Stimulated activated CD8-positive, alpha-beta memory T cell treated with anti-CD3 and anti-CD28 coated beads, Interleukin-2, amount 100 ng/mL, for 1 hour (primary cell): ENCODE results near the gene STAG1.
"Not testable (repeated sequence)": the region's sequence is repeated elsewhere in the genome, so short reads cannot be mapped to it uniquely, and the experiment has no call there.

Source experiments
- DNase-seq, 2 donors: peaks; one replicate each; pipeline ENCODE4 v3.0.0-alpha.2; 2020; ENCODE audit warnings: low read depth in 2 of 2

STAG1 gene

DNA sequence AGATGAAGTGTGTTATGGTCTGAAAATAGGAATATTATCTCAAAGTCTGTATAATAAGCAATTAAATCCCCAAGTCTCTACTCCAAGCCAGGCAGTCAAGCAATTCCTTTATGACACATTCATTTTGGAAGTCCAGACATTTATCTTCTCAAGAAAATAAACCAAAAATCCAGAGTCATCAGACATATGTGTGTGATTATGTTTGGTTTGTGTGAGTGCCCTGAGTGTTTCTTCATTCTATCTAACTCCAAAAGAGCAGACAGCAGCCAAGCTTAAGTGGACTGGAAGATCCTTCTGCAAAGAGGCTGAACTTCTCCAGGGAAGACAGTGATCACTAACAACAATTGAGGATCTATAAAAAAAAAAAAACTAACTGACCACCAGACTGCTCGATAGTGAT, 239.8 kb downstream of the STAG1 start:
- DNase-seq = no peak

GRCh38 chr3:136505676-136506075, 246.5 kb downstream of the STAG1 start:
- no peak for DNase-seq

DNA sequence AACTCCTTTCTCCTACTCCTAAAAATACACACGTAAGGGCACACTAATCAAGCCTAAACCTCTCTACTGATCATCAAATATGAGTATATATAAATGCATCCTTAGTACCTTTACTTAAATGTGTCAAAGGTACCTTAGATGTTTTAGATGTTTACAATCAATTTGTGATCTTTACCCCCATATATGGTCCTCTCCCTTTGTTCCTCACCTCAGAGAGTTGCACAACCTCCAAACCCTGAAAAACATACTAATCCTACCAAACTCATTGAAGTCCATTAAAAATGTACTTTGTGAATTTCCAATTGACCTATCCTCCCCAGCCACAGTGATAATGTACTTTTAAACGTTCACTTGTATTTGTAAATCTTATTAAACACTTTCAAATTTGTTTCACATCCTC, 249.1 kb downstream of the STAG1 start:
- no peak for DNase-seq

DNA sequence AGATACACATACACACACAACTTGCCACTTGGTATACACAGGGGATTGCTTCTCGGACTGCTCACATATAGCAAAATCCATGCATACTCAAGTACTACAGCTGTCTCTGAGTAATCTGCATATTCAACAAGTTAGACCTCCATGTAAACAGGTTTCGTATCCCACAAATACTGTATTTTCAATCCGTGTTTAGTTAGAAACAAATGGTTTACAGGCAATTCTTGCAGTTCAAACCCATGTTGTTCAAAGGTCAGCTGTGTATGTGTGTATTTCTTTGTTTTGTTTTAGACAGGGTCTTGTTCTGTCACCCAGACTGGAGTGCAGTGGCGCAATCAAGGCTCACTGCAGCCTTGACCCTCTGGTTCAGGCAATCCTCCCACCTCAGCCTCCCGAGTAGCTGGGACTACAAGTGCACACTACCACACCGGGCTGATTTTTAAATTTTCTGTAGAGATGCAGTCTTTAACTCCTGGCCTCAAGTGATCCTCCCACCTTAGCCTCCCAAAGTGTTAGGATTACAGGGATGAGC, 253.2 kb downstream of the STAG1 start:
- no peak for DNase-seq

- DNase-seq = no peak
Observed at GRCh38 chr3:136495213-136495612, 257.0 kb downstream of the STAG1 start.

DNA sequence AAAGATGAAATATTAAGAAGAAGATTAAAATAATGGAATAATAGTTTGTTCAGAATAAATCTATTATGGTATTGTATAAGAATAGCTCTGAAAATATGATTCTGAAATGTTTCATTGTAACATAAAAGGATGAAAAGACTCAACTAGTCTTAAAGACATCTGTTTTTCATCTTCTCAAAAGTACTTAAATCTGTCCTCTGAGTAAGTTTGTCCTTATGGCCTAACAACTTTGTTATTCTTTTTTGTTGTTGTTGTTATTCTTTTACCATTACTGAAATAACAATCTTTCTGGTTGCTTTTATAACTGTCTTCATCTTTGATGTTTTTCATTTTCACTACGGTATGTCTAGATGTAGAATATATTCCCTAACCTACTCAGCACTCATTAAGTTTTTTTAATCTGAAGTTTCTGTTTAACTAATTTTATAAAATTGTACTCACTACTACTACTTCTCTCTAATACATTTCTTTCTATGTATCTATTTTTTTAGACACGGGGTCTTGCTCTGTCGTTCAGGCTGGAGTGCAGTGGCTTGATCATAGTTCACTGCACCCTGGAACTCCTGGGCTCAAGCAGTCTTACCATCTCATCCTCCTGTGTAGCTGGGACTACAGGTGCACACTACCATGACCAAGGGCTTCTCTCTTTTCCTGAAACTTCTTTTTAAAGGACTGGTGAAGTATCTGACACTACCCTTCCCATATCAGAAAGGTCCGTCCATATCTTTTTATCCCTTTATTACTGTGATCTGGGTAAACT, 261.4 kb downstream of the STAG1 start:
- DNase-seq = no peak

- no peak for DNase-seq
Observed at GRCh38 chr3:136485777-136486176, 266.4 kb downstream of the STAG1 start.

GRCh38 chr3:136476280-136476679, 275.9 kb downstream of the STAG1 start:
- no peak for DNase-seq

- not testable (repeated sequence) for DNase-seq
Observed at GRCh38 chr3:136474876-136475275, 277.3 kb downstream of the STAG1 start.

GRCh38 chr3:136473716-136474326, 278.4 kb downstream of the STAG1 start:
- DNase-seq = no peak

DNA sequence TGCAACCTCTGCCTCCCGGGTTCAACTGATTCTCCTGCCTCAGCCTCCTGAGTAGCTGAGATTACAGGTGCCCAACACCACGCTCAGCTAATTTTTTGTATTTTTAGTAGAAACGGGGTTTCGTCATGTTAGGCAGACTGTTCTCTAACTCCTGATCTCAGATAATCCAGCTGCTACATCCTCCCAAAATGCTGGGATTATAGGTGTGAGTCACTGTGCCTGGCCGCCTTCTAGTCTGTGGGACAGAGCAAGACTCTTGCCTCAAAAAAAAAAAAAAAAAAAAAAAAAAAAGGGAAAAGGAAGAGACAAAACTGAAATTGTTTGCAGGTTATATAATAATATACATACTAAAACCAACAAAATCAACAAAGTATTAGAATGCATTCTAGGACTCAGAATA, 286.9 kb downstream of the STAG1 start:
- no peak for DNase-seq

DNA sequence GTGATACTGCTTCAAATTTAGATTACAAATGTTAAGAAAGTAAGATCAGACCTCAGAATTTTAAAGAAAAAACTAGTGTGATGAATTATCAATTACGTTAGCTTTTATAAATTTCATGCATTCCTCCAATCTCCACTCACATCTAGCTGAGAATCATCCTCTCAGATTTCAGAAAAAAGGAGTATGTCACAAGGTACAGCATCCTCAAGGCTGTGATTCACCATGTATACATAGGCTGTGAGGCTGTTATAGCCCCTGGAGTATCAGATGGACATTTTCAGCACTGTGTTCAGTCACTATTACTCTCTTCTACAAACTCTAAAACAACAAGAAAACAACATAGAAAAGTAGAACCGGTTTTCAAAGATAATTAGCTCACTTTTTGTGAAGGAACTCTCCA, 287.7 kb downstream of the STAG1 start:
- no peak for DNase-seq

- DNase-seq = no peak
Observed at GRCh38 chr3:136463170-136463569, 289.0 kb downstream of the STAG1 start.

DNA sequence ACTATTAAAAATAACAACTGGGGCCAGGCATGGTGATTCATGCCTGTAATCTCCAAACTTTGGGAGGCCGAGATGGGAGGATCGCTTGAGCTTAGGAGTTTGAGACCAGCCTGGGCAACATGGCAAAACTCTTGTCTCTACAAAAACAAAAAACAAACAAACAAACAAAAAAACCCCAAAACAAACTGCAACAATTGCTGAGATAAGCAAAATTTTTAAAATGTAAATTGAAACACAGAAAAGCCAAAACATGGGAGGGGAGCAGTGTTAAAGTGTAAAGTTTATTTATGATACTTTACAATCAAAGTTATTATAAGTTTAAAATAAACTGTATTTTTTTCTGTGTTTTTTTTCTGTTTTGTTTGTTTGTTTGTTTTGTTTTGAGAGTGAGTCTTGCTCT, 294.4 kb downstream of the STAG1 start:
- DNase-seq = no peak

DNA sequence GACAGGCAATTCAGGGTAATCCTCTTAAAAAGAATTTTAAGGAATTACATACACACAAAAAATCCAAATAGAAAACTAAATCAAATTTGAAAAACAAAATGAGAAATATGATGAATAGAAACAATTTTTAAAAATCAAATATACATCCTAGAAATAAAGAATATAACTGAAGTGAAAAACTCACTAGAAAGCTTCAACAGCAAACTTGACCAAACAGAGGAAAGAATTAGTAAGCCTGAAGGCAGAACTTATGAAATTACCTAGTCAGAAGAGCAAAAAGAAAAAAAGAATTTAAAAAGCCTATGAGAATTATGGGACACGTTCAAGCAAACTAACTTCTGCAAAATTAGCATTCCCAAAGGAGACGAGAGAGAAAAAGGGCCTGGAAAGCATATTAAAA, 296.0 kb downstream of the STAG1 start:
- DNase-seq = no peak

GRCh38 chr3:136444581-136444980, 307.6 kb downstream of the STAG1 start:
- DNase-seq = no peak

DNA sequence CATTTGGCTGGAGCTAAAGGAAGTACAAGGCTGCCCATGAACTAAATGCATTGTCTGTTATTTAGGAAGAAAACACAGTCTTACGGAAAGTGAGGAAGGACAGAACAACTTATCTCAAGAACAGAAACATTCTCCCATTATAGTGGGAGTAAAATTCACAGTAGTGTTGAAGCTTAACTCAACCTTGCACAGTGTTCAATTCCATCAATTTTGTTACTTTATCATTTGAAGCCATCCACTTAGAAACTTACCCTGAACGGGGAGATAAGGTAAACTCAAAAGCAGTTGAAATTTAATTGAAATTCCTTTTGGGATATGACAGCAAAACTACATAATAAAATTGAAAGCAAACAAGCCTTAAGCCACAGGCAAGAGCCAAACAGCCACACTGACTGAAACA, 315.1 kb downstream of the STAG1 start:
- DNase-seq = no peak

- DNase-seq = no peak
Observed at GRCh38 chr3:136434429-136434828, 317.7 kb downstream of the STAG1 start.

- no peak for DNase-seq
Observed at GRCh38 chr3:136432685-136433084, 319.5 kb downstream of the STAG1 start.

GRCh38 chr3:136428167-136428566, 324.0 kb downstream of the STAG1 start:
- no peak for DNase-seq

DNA sequence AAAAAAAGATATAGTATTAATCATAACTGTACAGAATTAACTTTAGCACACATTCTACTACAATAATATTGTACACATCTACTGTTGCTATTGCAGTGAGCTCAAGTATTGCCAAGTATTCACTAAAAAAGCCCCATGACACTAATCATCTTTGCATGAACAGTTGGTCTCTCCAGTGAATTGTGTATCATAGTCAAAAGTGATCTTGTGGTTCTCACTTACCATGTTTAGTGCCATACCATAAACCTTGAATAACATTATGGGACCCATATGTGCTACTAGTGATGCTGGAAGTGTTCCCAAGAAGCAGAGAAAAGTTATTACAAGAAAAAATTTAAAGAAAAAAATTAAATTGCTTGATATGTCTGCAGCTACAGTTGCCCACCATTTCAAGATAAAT, 324.9 kb downstream of the STAG1 start:
- no peak for DNase-seq

- no peak for DNase-seq
Observed at GRCh38 chr3:136414476-136414875, 337.7 kb downstream of the STAG1 start.

GRCh38 chr3:136412307-136412706, 339.9 kb downstream of the STAG1 start:
- DNase-seq = no peak
